H9 (cell line): ENCODE results near the gene ASTN2. TPM values are rescaled to one million over a fixed set of nuclear protein-coding genes. Genes with fewer than 3 reads are reported as not detected.

Source experiments
- DNase-seq: peaks from one replicate; pipeline ENCODE4 v3.0.0-alpha.2; 2017
- H2AFZ ChIP-seq: one replicate; pipeline ENCODE4 v1.6.1; 2013; ENCODE audit warnings: mild to moderate bottlenecking, low read length, control low read depth, moderate library complexity
- H2AK5ac ChIP-seq: 2 replicates; pipeline ENCODE4 v1.6.1; 2013; ENCODE audit warnings: low read length, control low read depth, mixed read lengths; ENCODE audit not compliant: insufficient read length
- H2BK120ac ChIP-seq: one replicate; pipeline ENCODE4 v1.6.1; 2013; ENCODE audit warnings: low read depth, mild to moderate bottlenecking, low read length, control low read depth, inconsistent platforms; ENCODE audit not compliant: poor library complexity, severe bottlenecking
- H2BK12ac ChIP-seq: 2 replicates; pipeline ENCODE4 v1.6.1; 2013; ENCODE audit warnings: low read length, control low read depth, mixed read lengths, low read depth; ENCODE audit not compliant: insufficient read length
- H2BK15ac ChIP-seq: 2 replicates; pipeline ENCODE4 v1.6.1; 2013; ENCODE audit warnings: low read depth, low read length, control low read depth
- H2BK20ac ChIP-seq: one replicate; pipeline ENCODE4 v1.6.1; 2013; ENCODE audit warnings: low read depth, mild to moderate bottlenecking, low read length, control low read depth, inconsistent platforms; ENCODE audit not compliant: poor library complexity, severe bottlenecking
- H2BK5ac ChIP-seq: 2 replicates; pipeline ENCODE4 v1.6.1; 2013; ENCODE audit warnings: low read length, control low read depth, mixed read lengths; ENCODE audit not compliant: insufficient read length
- H3K14ac ChIP-seq: 2 replicates; pipeline ENCODE4 v1.6.1; 2013; ENCODE audit warnings: low read length, control low read depth; ENCODE audit not compliant: insufficient read depth
- H3K18ac ChIP-seq: 2 replicates; pipeline ENCODE4 v1.6.1; 2013; ENCODE audit warnings: low read depth, mild to moderate bottlenecking, mixed read lengths, low read length, control low read depth; ENCODE audit not compliant: insufficient read length
- H3K23ac ChIP-seq: 2 replicates; pipeline ENCODE4 v1.6.1; 2013; ENCODE audit warnings: low read length, control low read depth, mixed read lengths, low read depth; ENCODE audit not compliant: insufficient read length
- H3K23me2 ChIP-seq: 2 replicates; pipeline ENCODE4 v1.6.1; 2013; ENCODE audit warnings: low read depth, mild to moderate bottlenecking, mixed read lengths, low read length, control low read depth; ENCODE audit not compliant: insufficient read length, poor library complexity, severe bottlenecking
- H3K27ac ChIP-seq: 2 replicates; pipeline ENCODE4 v1.5.1; 2013; ENCODE audit warnings: low read length, control low read depth, mixed read lengths, low read depth; ENCODE audit not compliant: insufficient read length
- H3K27me3 ChIP-seq: 2 replicates; pipeline ENCODE4 v1.6.1; 2013; ENCODE audit warnings: low read length, control low read depth, inconsistent platforms; ENCODE audit not compliant: insufficient read depth
- H3K4ac ChIP-seq: 2 replicates; pipeline ENCODE4 v1.6.1; 2013; ENCODE audit warnings: low read depth, mild to moderate bottlenecking, control low read depth, inconsistent platforms, low read length, moderate library complexity
- H3K4me1 ChIP-seq: 2 replicates; pipeline ENCODE4 v1.6.1; 2013; ENCODE audit warnings: low read length, control low read depth, inconsistent platforms; ENCODE audit not compliant: insufficient read depth
- H3K4me2 ChIP-seq: 2 replicates; pipeline ENCODE4 v1.6.1; 2013; ENCODE audit warnings: low read length, control low read depth, mixed read lengths; ENCODE audit not compliant: insufficient read length, insufficient read depth
- H3K56ac ChIP-seq: 2 replicates; pipeline ENCODE4 v1.6.1; 2013; ENCODE audit warnings: low read depth, mild to moderate bottlenecking, mixed read lengths, low read length, control low read depth; ENCODE audit not compliant: insufficient read length
- H3K79me1 ChIP-seq: 2 replicates; pipeline ENCODE4 v1.6.1; 2013; ENCODE audit warnings: low read depth, mild to moderate bottlenecking, moderate library complexity, low read length, control low read depth, inconsistent platforms; ENCODE audit not compliant: insufficient read depth, poor library complexity, severe bottlenecking
- H3K79me2 ChIP-seq: 2 replicates; pipeline ENCODE4 v1.6.1; 2013; ENCODE audit warnings: low read length, control low read depth, inconsistent platforms; ENCODE audit not compliant: insufficient read depth
- H3K9ac ChIP-seq: 2 replicates; pipeline ENCODE4 v1.6.1; 2013; ENCODE audit warnings: low read length, control low read depth, mixed read lengths; ENCODE audit not compliant: insufficient read length; ENCODE audit errors: extremely low read depth
- H3K9me3 ChIP-seq: one replicate; pipeline ENCODE4 v1.6.1; 2013; ENCODE audit warnings: low read depth, low read length, inconsistent platforms; ENCODE audit not compliant: control insufficient read depth
- H3T11ph ChIP-seq: one replicate; pipeline ENCODE4 v1.6.1; 2013; ENCODE audit warnings: mild to moderate bottlenecking, low read length, control low read depth, inconsistent platforms
- H4K20me1 ChIP-seq: one replicate; pipeline ENCODE4 v1.6.1; 2013; ENCODE audit not compliant: control insufficient read depth, insufficient read length, insufficient read depth
- H4K5ac ChIP-seq: 2 replicates; pipeline ENCODE4 v1.6.1; 2013; ENCODE audit warnings: low read depth, mild to moderate bottlenecking, mixed read lengths, low read length, control low read depth; ENCODE audit not compliant: insufficient read length
- H4K8ac ChIP-seq: replicated peaks from 2 replicates; pipeline ENCODE4 v1.6.1; 2013; ENCODE audit warnings: low read length, control low read depth, mixed read lengths, low read depth; ENCODE audit not compliant: insufficient read length
- H4K91ac ChIP-seq: 2 replicates; pipeline ENCODE4 v1.6.1; 2013; ENCODE audit warnings: low read depth, mild to moderate bottlenecking, moderate library complexity, mixed read lengths, low read length, control low read depth; ENCODE audit not compliant: insufficient read length
- H3K27ac Mint-ChIP-seq, 3 experiments: 2 replicates in 2 of 3; 3 replicates in 1 of 3; pipeline ENCODE4 v1.8.0; 2020 to 2021; ENCODE audit warnings: mixed read lengths in 3 of 3, mild to moderate bottlenecking in 1 of 3, moderate library complexity in 1 of 3
- H3K27me3 Mint-ChIP-seq: 2 replicates; pipeline ENCODE4 v1.8.0; 2021; ENCODE audit warnings: low read depth, mild to moderate bottlenecking, moderate library complexity, mixed read lengths
- H3K36me3 Mint-ChIP-seq, 3 experiments: 2 replicates in 2 of 3; 3 replicates in 1 of 3; pipeline ENCODE4 v1.8.0; 2020 to 2021; ENCODE audit warnings: low read depth in 3 of 3, mixed read lengths in 3 of 3; ENCODE audit not compliant: insufficient read depth in 1 of 3
- H3K4me1 Mint-ChIP-seq, 2 experiments: 2 replicates each; pipeline ENCODE4 v1.8.0; 2020; ENCODE audit warnings: mixed read lengths in 2 of 2
- H3K4me3 Mint-ChIP-seq, 2 experiments: 2 replicates in 1 of 2; 3 replicates in 1 of 2; pipeline ENCODE4 v1.8.0; 2020 to 2021; ENCODE audit warnings: mild to moderate bottlenecking in 2 of 2, mixed read lengths in 2 of 2, moderate library complexity in 1 of 2
- H3K9me3 Mint-ChIP-seq, 2 experiments: 2 replicates in 1 of 2; 3 replicates in 1 of 2; pipeline ENCODE4 v1.8.0; 2020; ENCODE audit warnings: mild to moderate bottlenecking in 2 of 2, mixed read lengths in 2 of 2, moderate library complexity in 1 of 2
- CTCF ChIP-seq: fragments of 200-600 bp; sonication (generic); conservative IDR thresholded peaks from 3 replicates; pipeline ENCODE4 v1.8.0; 2021; ENCODE audit warnings: antibody characterized with exemption, mild to moderate bottlenecking
- WGBS: extraction: QIAGEN DNeasy Blood & Tissue Kit; methylation state at CpG from one replicate; pipeline ENCODE4 v1.1.7; 2013; ENCODE audit warnings: missing lambda C conversion rate, low lambda C conversion rate, mixed read lengths; ENCODE audit not compliant: insufficient read length; ENCODE audit errors: extremely low coverage; 5-methylcytosine and 5-hydroxymethylcytosine counted together
- total RNA-seq: library from RNA; stranded (reverse); gene quantifications from 2 replicates; pipeline ENCODE4 v1.2.1, GENCODE V29; 2021

Gene ASTN2
- total RNA-seq, 1 experiment from 2014 or later: 9.7 TPM

DNA sequence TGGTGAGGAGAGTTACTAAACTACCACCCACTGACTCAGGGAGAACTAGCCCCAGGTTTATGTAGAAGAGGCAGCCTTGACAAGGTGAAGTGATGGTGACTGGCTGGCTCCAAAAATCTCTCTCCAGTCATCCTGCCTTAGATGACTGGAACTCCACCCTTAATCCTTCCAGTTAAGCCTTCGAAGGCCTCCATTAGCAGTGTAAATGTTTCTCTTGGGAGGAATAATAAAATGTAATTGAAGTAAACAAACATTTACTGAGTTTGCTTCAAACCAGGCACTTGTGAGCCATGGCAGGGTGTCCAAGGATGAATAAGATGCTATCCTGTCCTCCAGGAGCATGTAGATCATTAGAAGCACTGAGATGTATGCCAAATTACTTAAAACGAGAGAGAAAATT is 35.5 kb downstream of the ASTN2 start:
- Histone ChIP-seq H3K27me3 (no peaks in the 10 kb centered on the region), H3K9ac (no peak overlapping the region), H2BK120ac (no peak overlapping the region), H3K4me1 (peaks cover 5% of the 10 kb centered on the region; the same call in 1 of the 2 replicates), H2BK12ac (no peak overlapping the region), H3K18ac (no peak overlapping the region), H2BK20ac (no peak overlapping the region), H2AFZ (no peak overlapping the region), H3K79me1 (no peaks in the 10 kb centered on the region), H3K79me2 (no peaks in the 10 kb centered on the region), H2BK5ac (no peak overlapping the region), H3K4me2 (no peak overlapping the region), H3T11ph (no peak overlapping the region), H3K23ac (no peak overlapping the region), H4K5ac (no peak overlapping the region), H3K27ac (no peak overlapping the region), H4K91ac (no peak overlapping the region), H3K14ac (no peak overlapping the region), H3K23me2 (no peaks in the 10 kb centered on the region), H2BK15ac (no peak overlapping the region), H3K4ac (no peak overlapping the region), H4K8ac (no peak overlapping the region), H2AK5ac (no peak overlapping the region), H4K20me1 (no peaks in the 10 kb centered on the region), H3K9me3 (no peaks in the 10 kb centered on the region), H3K56ac (no peak overlapping the region)
- no peaks in the 10 kb centered on the region for H3K27me3 Mint-ChIP-seq
- DNase-seq: no peak
- peaks cover 13 to 21% of the 10 kb centered on the region in 2 experiments for H3K4me1 Mint-ChIP-seq
- no peak overlapping the region; a peak in 1 of 7 replicates for H3K27ac Mint-ChIP-seq
- H3K36me3 Mint-ChIP-seq: no peaks in the 10 kb centered on the region; a peak in 1 of 7 replicates
- no peak overlapping the region for H3K4me3 Mint-ChIP-seq
- H3K9me3 Mint-ChIP-seq: no peaks in the 10 kb centered on the region
- TF ChIP-seq CTCF: no peak
- no CpG with 5 or more reads among the region's 2 CpGs for WGBS
